Activated CD8-positive, alpha-beta memory T cell treated with anti-CD3 and anti-CD28 coated beads, Interleukin-2, amount 50 U/mL, for 4 hours (primary cell): ENCODE results near the gene NFIB.

Source experiments
- DNase-seq: peaks from one replicate; pipeline ENCODE4 v3.0.0-alpha.2; 2020

NFIB gene

GRCh38 chr9:14236591-14236990 lies 77.3 kb downstream of the NFIB start:
- DNase-seq, result no peak

GRCh38 chr9:14232111-14232510 lies 81.8 kb downstream of the NFIB start:
- DNase-seq, result no peak

GRCh38 chr9:14231196-14231990 lies 82.5 kb downstream of the NFIB start:
- DNase-seq, result no peak

GRCh38 chr9:14228602-14229001 lies 85.3 kb downstream of the NFIB start:
- no peak for DNase-seq

GRCh38 chr9:14226855-14227532 lies 86.9 kb downstream of the NFIB start:
- DNase-seq, result no peak

- DNase-seq, result no peak
These were observed 90.9 kb downstream of the NFIB start for GRCh38 chr9:14223081-14223480.

- DNase-seq, result no peak
These were observed 91.6 kb downstream of the NFIB start for GRCh38 chr9:14222149-14222835.

GRCh38 chr9:14221558-14221957 lies 92.4 kb downstream of the NFIB start:
- no peak for DNase-seq

- no peak for DNase-seq
These were observed 92.8 kb downstream of the NFIB start for GRCh38 chr9:14221119-14221518.

GRCh38 chr9:14220256-14220655 lies 93.7 kb downstream of the NFIB start:
- no peak for DNase-seq

GRCh38 chr9:14219850-14220249 lies 94.1 kb downstream of the NFIB start:
- DNase-seq, result no peak

- no peak for DNase-seq
These were observed 95.7 kb downstream of the NFIB start for GRCh38 chr9:14218253-14218652.

GRCh38 chr9:14216612-14217194 lies 97.2 kb downstream of the NFIB start:
- DNase-seq, result no peak

- no peak for DNase-seq
These were observed 98.3 kb downstream of the NFIB start for GRCh38 chr9:14215614-14216013.

GRCh38 chr9:14214693-14215092 lies 99.2 kb downstream of the NFIB start:
- no peak for DNase-seq

GRCh38 chr9:14214065-14214684 lies 99.8 kb downstream of the NFIB start:
- no peak for DNase-seq

- no peak for DNase-seq
These were observed 100.4 kb downstream of the NFIB start for GRCh38 chr9:14213504-14213903.

- no peak for DNase-seq
These were observed 101.1 kb downstream of the NFIB start for GRCh38 chr9:14212697-14213420.

- DNase-seq, result no peak
These were observed 101.9 kb downstream of the NFIB start for GRCh38 chr9:14212077-14212476.

- DNase-seq, result no peak
These were observed 102.4 kb downstream of the NFIB start for GRCh38 chr9:14211564-14211963.

- no peak for DNase-seq
These were observed 103.5 kb downstream of the NFIB start for GRCh38 chr9:14210428-14210827.
